Measurements from ENCODE around the gene SSH3. TPM values are rescaled to one million over a fixed set of nuclear protein-coding genes. Genes with fewer than 3 reads are reported as not detected.

Gene SSH3
- total and polyA plus RNA-seq, 5 donors from 2014 or later, result 2.3 to 24.4 (median 3.7) TPM

DNA sequence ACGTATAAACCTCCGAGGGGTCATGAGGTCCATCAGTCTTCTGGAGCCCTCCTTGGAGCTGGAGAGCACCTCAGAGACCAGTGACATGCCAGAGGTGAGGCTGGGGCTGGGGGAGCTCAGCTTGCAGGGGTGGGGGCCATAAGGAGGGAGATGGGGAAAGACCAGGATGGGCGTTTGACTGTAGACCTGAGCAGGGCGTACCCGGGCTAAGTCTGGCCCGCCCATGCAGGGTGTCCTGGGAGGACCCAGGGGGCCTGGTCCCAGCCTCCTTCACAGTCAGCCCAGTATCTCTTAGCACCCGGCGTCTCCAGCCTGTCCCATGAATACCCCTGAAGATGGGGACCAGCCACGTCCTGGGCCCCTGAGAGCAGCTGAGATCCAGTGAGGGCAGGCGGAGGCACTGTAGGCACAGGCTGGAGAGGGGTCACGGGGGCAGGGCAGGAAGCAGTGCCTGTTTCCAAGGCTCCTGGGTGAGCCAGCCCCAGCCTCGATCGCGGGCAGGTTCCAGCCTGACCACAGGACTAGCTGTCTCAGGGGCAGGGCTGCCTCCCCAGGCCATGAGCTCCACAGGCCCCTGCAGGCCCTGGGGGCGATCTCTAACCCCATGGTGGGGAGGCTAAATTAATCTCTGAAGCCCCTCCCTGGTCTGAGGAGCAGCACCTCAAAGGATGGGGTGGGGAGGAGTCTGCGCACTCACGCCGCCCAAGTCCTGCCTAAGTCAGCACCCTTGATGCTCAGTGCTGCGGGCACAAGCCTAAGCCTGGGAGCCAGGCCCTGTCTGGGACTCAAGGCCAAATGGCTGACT lies 7.1 kb downstream of the SSH3 start:
- peaks cover 7 to 49% (median 29%) of the 10 kb centered on the region in 4 donors for H3K4me1 Mint-ChIP-seq
- no peaks in the 10 kb centered on the region for H3K9me3 ChIP-seq (ENCODE audit: control insufficient read depth in 2 of 2, low read length in 2 of 2)
- peaks cover 3% of the 10 kb centered on the region for H3K36me3 Mint-ChIP-seq
- H3K27me3 Mint-ChIP-seq, result peaks cover 4% of the 10 kb centered on the region
- H3K9me3 Mint-ChIP-seq, result no peaks in the 10 kb centered on the region
- no peak overlapping the region for H3K27ac Mint-ChIP-seq
- no peak for ATAC-seq (ENCODE audit: low read depth in 2 of 2)
- H3K4me3 ChIP-seq (ENCODE audit: low read depth, low read length), result no peak overlapping the region
- H3K27ac ChIP-seq (ENCODE audit: insufficient read depth, low read length, poor library complexity, severe bottlenecking), result no peak overlapping the region
- peak overlapping the region in 1 of 4 donors; percentile 25 for H3K4me3 Mint-ChIP-seq
- no peaks in the 10 kb centered on the region for H3K27me3 ChIP-seq (ENCODE audit: control insufficient read depth, insufficient read depth, low read length)
- H3K36me3 ChIP-seq (ENCODE audit: control insufficient read depth, insufficient read depth, low read length), result no peaks in the 10 kb centered on the region
- no peak for DNase-seq
- peaks cover 32% of the 10 kb centered on the region for H3K4me1 ChIP-seq (ENCODE audit: control insufficient read depth, insufficient read depth, low read length, poor library complexity, severe bottlenecking)

DNA sequence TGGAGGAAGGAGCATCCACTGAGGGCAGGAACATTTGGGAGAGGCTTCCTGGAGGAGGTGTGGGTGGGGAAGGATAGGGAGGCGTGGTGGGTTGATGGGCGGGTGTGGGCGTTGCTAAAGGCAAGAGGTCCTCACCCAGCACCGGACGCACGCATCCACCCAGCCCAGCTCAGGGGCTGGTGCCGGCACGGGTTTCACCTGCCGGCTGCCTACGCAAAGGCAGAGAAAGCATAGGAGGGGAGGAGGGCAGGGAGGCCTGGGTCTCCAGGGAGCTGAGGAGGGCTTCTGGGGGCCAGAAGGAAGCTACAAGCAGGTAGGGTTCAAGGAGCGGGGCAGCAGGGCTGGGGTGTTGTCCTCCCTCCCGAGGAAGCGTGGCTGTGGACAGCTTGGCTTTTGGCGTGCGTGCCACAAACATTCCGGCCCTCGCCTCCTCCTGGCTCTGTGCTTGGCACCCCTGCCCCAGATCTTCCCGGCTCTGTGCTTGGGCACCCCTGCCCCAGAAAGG lies 7.8 kb downstream of the SSH3 start:
- H3K27me3 ChIP-seq (ENCODE audit: control insufficient read depth, insufficient read depth, low read length), result no peaks in the 10 kb centered on the region
- H3K4me3 Mint-ChIP-seq, result peak overlapping the region in 1 of 4 donors; percentile 49
- no peak overlapping the region for H3K27ac ChIP-seq (ENCODE audit: insufficient read depth, low read length, poor library complexity, severe bottlenecking)
- H3K9me3 Mint-ChIP-seq, result no peaks in the 10 kb centered on the region
- peaks cover 7 to 49% (median 28%) of the 10 kb centered on the region in 4 donors for H3K4me1 Mint-ChIP-seq
- H3K36me3 ChIP-seq (ENCODE audit: control insufficient read depth, insufficient read depth, low read length), result no peaks in the 10 kb centered on the region
- ATAC-seq (ENCODE audit: low read depth in 2 of 2) (no peak), DNase-seq (no peak)
- H3K36me3 Mint-ChIP-seq, result no peaks in the 10 kb centered on the region
- peak overlapping the region in 1 of 3 donors; percentile 9 for H3K27ac Mint-ChIP-seq
- no peak overlapping the region for H3K4me3 ChIP-seq (ENCODE audit: low read depth, low read length)
- no peaks in the 10 kb centered on the region for H3K9me3 ChIP-seq (ENCODE audit: control insufficient read depth in 2 of 2, low read length in 2 of 2)
- peaks cover 32% of the 10 kb centered on the region for H3K4me1 ChIP-seq (ENCODE audit: control insufficient read depth, insufficient read depth, low read length, poor library complexity, severe bottlenecking)
- peaks cover 4% of the 10 kb centered on the region for H3K27me3 Mint-ChIP-seq

DNA sequence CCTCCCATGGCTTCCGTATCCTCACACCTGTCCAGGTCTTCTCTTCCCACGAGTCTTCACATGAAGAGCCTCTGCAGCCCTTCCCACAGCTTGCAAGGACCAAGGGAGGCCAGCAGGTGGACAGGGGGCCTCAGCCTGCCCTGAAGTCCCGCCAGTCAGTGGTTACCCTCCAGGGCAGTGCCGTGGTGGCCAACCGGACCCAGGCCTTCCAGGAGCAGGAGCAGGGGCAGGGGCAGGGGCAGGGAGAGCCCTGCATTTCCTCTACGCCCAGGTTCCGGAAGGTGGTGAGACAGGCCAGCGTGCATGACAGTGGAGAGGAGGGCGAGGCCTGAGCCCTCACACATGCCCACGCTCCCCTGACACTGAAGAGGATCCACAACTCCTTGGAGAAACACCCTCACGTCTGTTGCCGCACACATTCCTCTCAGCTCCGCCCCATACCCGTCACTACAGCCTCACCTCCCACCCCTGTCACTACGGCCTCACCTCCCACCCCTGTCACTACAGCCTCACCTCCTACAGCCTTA lies 8.3 kb downstream of the SSH3 start:
- H3K27ac Mint-ChIP-seq, result peak overlapping the region; percentile 9 to 92 (median 85)
- no peak for ATAC-seq (ENCODE audit: low read depth in 2 of 2)
- H3K36me3 Mint-ChIP-seq, result no peaks in the 10 kb centered on the region
- Histone ChIP-seq H3K36me3 (ENCODE audit: control insufficient read depth, insufficient read depth, low read length) (no peaks in the 10 kb centered on the region), H3K4me3 (ENCODE audit: low read depth, low read length) (no peak overlapping the region), H3K27me3 (ENCODE audit: control insufficient read depth, insufficient read depth, low read length) (no peaks in the 10 kb centered on the region), H3K9me3 (ENCODE audit: control insufficient read depth in 2 of 2, low read length in 2 of 2) (no peaks in the 10 kb centered on the region), H3K27ac (ENCODE audit: insufficient read depth, low read length, poor library complexity, severe bottlenecking) (peak overlapping the region; percentile 66), H3K4me1 (ENCODE audit: control insufficient read depth, insufficient read depth, low read length, poor library complexity, severe bottlenecking) (peaks cover 32% of the 10 kb centered on the region)
- H3K4me3 Mint-ChIP-seq, result peak overlapping the region in 2 of 4 donors; percentile 15 to 49
- H3K27me3 Mint-ChIP-seq, result peaks cover 4% of the 10 kb centered on the region
- H3K9me3 Mint-ChIP-seq, result no peaks in the 10 kb centered on the region
- H3K4me1 Mint-ChIP-seq, result peaks cover 7 to 46% (median 29%) of the 10 kb centered on the region in 4 donors
- DNase-seq, result no peak

DNA sequence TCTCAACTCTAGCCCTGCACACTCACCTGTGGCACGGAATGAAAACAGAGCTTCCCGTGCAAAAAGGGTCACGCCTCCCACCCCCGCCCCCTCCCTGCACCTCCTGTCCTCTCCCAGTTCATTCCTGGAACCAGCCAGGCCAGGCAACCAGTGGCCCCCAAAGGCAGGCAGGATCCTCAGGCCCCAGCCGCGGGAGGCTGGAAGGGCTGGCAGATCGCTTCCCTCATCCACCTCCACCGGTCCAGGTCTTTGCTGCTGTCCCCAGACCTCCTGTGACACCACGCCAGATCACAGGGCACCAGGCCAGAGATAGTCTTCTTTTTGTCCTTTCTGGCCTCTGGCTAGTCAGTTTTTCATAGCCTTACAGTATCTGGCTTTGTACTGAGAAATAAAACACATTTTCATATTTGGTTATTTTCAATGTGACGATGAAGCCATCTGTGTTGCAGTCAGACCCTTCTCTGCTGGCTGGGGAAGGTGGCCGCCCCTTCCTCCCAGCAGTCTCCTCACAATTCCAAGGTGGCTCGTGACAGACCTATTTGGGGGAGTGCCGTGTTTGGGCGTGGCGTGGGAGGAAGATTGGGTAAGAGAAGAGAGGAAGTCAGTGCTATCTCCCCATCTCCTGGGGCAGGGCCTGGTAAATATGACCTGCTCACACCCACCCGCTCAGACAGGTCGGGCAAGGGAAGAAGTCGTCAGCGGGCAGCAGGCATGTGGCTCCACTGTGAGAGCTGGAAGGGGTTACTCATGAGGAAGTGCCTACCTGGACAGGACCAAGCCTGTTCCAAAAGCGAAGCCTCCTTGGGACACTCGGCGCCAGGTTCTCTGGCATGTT lies 9.1 kb downstream of the SSH3 start:
- Mint-ChIP-seq H3K4me1 (peaks cover 7 to 49% (median 33%) of the 10 kb centered on the region in 4 donors), H3K9me3 (no peaks in the 10 kb centered on the region), H3K36me3 (no peaks in the 10 kb centered on the region), H3K4me3 (peak overlapping the region; percentile 77 to 91 (median 84)), H3K27me3 (peaks cover 4% of the 10 kb centered on the region), H3K27ac (peak overlapping the region; percentile 85 to 97 (median 92))
- Histone ChIP-seq H3K4me1 (ENCODE audit: control insufficient read depth, insufficient read depth, low read length, poor library complexity, severe bottlenecking) (peaks cover 39% of the 10 kb centered on the region), H3K27me3 (ENCODE audit: control insufficient read depth, insufficient read depth, low read length) (no peaks in the 10 kb centered on the region), H3K4me3 (ENCODE audit: low read depth, low read length) (peak overlapping the region; percentile 31), H3K36me3 (ENCODE audit: control insufficient read depth, insufficient read depth, low read length) (no peaks in the 10 kb centered on the region), H3K27ac (ENCODE audit: insufficient read depth, low read length, poor library complexity, severe bottlenecking) (peak overlapping the region; percentile 66), H3K9me3 (ENCODE audit: control insufficient read depth in 2 of 2, low read length in 2 of 2) (no peaks in the 10 kb centered on the region)
- ATAC-seq (ENCODE audit: low read depth in 2 of 2) (peak; percentile 14 to 33), DNase-seq (peak; percentile 23 to 79 (median 33))

DNA sequence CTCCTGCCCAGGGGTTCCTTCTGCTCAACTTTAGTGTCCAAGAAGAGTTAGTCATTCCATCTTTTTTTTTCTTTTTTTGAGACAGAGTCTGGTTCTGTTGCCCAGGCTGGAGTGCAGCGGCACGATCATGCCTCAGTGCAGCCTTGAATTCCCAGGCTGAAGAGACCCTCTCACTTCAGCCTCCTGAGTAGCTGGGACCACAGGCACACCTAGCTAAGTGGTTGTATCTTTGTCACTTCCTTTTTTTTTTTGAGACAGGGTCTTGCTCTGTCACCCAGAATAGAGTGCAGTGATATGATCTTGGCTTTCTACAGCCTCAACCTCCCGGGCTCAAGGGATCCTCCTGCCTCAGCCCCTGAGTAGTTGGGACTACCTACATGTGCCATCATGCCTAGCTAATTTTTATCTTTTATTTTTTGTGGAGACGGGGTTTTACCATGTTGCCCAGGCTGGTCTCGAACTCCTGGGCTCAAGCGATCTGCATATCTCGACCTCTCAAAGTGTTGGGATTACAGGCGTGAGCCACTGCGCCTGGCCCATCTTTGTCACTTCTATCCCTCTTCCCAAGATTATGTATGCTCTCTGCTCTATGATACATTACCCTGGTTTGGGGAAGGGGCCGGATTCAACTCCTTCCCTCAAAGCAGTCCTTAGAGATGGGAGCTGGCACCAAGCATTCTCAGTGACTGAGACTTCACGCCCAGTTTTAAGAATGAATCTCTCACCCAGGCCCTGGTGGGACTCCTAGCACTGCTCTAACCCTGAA lies 10.0 kb downstream of the SSH3 start:
- H3K27ac ChIP-seq (ENCODE audit: insufficient read depth, low read length, poor library complexity, severe bottlenecking), result peak overlapping the region; percentile 66
- no peaks in the 10 kb centered on the region for H3K36me3 ChIP-seq (ENCODE audit: control insufficient read depth, insufficient read depth, low read length)
- peak overlapping the region; percentile 31 for H3K4me3 ChIP-seq (ENCODE audit: low read depth, low read length)

DNA sequence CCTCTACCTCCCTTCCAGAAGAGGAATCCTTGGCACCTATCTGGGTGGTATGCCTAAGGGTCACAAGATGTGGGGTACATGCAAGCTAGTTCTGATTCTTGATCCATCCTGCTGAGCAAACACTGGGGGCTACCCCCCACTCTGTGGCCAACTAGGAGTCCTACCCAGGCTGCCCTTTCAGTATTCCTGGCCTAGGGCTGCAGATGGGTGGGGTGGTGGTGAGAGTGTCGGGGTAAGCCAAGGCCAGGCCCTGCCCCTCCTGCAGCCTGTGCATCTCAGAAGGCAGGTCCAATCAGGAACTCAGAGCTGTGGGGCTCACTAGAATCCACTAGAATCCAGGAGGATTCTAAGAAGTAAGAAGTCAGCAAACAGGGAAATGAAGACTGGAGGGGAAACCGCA lies 10.9 kb downstream of the SSH3 start:
- DNase-seq (no peak), ATAC-seq (ENCODE audit: low read depth in 2 of 2) (no peak)
- H3K27ac Mint-ChIP-seq, result peak overlapping the region; percentile 70 to 91 (median 85)
- Histone ChIP-seq H3K27me3 (ENCODE audit: control insufficient read depth, insufficient read depth, low read length) (peaks cover under 1% of the 10 kb centered on the region), H3K4me1 (ENCODE audit: control insufficient read depth, insufficient read depth, low read length, poor library complexity, severe bottlenecking) (peaks cover 47% of the 10 kb centered on the region), H3K4me3 (ENCODE audit: low read depth, low read length) (no peak overlapping the region), H3K36me3 (ENCODE audit: control insufficient read depth, insufficient read depth, low read length) (no peaks in the 10 kb centered on the region), H3K27ac (ENCODE audit: insufficient read depth, low read length, poor library complexity, severe bottlenecking) (peak overlapping the region; percentile 10), H3K9me3 (ENCODE audit: control insufficient read depth in 2 of 2, low read length in 2 of 2) (no peaks in the 10 kb centered on the region)
- no peaks in the 10 kb centered on the region for H3K9me3 Mint-ChIP-seq
- peaks cover 12% of the 10 kb centered on the region for H3K27me3 Mint-ChIP-seq
- peaks cover 11 to 62% (median 41%) of the 10 kb centered on the region in 4 donors for H3K4me1 Mint-ChIP-seq
- peak overlapping the region; percentile 9 to 59 (median 45) for H3K4me3 Mint-ChIP-seq
- H3K36me3 Mint-ChIP-seq, result no peaks in the 10 kb centered on the region

More for the DNA sequence above, 10.0 kb downstream of the SSH3 start:
- ATAC-seq (ENCODE audit: low read depth in 2 of 2), result no peak
- H3K27ac Mint-ChIP-seq, result peak overlapping the region; percentile 85 to 97 (median 92)
- Histone ChIP-seq H3K9me3 (ENCODE audit: control insufficient read depth in 2 of 2, low read length in 2 of 2) (no peaks in the 10 kb centered on the region), H3K4me1 (ENCODE audit: control insufficient read depth, insufficient read depth, low read length, poor library complexity, severe bottlenecking) (peaks cover 42% of the 10 kb centered on the region), H3K27me3 (ENCODE audit: control insufficient read depth, insufficient read depth, low read length) (no peaks in the 10 kb centered on the region)
- H3K36me3 Mint-ChIP-seq, result no peaks in the 10 kb centered on the region
- DNase-seq, result no peak
- H3K27me3 Mint-ChIP-seq, result peaks cover 8% of the 10 kb centered on the region
- peaks cover 11 to 54% (median 36%) of the 10 kb centered on the region in 4 donors for H3K4me1 Mint-ChIP-seq
- H3K4me3 Mint-ChIP-seq, result peak overlapping the region; percentile 57 to 92 (median 76)
- H3K9me3 Mint-ChIP-seq, result no peaks in the 10 kb centered on the region
